A549 (cell line): ENCODE results near the gene GPR35.

ENCODE experiments used
- CBX2 ChIP-seq: fragments of 200-600 bp; sonication (generic); IDR thresholded peaks from 2 replicates; pipeline ENCODE4 v1.6.1; 2016; ENCODE audit warnings: low read depth, mild to moderate bottlenecking, borderline replicate concordance
- NFE2L2 ChIP-seq: fragments of 150-350 bp; conservative IDR thresholded peaks from 2 replicates; pipeline ENCODE4 v1.6.1; 2014; ENCODE audit warnings: low read length
- POLR2A ChIP-seq: IDR thresholded peaks from 2 replicates; pipeline ENCODE4 v1.6.1; 2012; ENCODE audit warnings: mild to moderate bottlenecking, low read length
- RCOR1 ChIP-seq: fragments of 150-350 bp; IDR thresholded peaks from 2 replicates; pipeline ENCODE4 v1.6.1; 2014; ENCODE audit warnings: antibody characterized with exemption, low read length, low read depth
- SMC3 ChIP-seq: fragments of >200 bp; sonication (Bioruptor Twin); formaldehyde crosslinking; IDR thresholded peaks from 3 replicates; pipeline ENCODE4 v1.6.1; 2018; ENCODE audit warnings: inconsistent platforms
- TF ChIP-seq, protein P1 (sequence below): fragments of >200 bp; sonication (Bioruptor Twin); formaldehyde crosslinking; IDR thresholded peaks from 3 replicates; pipeline ENCODE4 v1.5.1; 2016
- TF ChIP-seq, protein P2 (sequence below): fragments of 200-600 bp; sonication (generic); IDR thresholded peaks from 2 replicates; pipeline ENCODE4 v1.6.1; 2016; ENCODE audit warnings: antibody characterized with exemption, mild to moderate bottlenecking, moderate library complexity
- TF ChIP-seq, protein P3 (sequence below): IDR thresholded peaks from 2 replicates; pipeline ENCODE4 v1.6.1; 2012

DNA sequence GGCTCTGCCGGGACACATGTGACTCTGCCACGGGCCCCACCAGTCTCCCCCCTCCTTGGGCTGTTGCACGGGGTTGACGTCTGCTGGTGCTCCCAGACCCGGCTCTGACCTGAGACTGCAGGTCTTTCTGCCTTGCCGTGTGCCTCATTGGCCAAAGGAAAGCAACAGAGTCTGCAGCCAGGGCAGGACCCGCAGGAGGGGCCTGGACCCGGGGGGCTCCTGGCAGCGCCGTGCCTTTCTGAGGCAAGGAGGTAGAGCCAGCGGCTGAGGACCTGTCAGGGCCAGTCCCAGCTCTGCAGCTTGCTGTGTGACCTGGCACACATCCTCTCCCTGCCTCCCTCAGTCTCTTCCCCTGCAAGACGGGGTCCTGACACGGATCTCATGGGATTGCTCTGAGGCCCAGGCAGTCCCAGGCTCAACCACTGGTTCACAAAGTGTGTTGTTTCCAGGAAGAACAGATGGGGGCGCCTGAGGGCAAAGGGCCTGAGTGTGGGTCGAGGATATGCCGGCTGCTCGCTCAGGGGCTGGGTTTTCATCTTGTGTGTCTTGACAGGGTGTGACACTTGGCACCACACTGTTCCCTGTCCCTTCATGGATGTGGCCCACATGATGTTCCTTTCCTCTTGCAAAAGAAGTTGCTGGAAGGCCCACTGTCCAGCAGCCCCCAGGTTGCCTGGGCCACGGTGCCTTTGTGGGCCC lies 29.8 kb upstream of the GPR35 start:
- TF ChIP-seq, protein P1, sequence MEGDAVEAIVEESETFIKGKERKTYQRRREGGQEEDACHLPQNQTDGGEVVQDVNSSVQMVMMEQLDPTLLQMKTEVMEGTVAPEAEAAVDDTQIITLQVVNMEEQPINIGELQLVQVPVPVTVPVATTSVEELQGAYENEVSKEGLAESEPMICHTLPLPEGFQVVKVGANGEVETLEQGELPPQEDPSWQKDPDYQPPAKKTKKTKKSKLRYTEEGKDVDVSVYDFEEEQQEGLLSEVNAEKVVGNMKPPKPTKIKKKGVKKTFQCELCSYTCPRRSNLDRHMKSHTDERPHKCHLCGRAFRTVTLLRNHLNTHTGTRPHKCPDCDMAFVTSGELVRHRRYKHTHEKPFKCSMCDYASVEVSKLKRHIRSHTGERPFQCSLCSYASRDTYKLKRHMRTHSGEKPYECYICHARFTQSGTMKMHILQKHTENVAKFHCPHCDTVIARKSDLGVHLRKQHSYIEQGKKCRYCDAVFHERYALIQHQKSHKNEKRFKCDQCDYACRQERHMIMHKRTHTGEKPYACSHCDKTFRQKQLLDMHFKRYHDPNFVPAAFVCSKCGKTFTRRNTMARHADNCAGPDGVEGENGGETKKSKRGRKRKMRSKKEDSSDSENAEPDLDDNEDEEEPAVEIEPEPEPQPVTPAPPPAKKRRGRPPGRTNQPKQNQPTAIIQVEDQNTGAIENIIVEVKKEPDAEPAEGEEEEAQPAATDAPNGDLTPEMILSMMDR = no peak
- TF ChIP-seq POLR2A = no peak
- no peak for TF ChIP-seq SMC3
- TF ChIP-seq RCOR1 = no peak
- TF ChIP-seq NFE2L2 = no peak
- TF ChIP-seq, protein P2, sequence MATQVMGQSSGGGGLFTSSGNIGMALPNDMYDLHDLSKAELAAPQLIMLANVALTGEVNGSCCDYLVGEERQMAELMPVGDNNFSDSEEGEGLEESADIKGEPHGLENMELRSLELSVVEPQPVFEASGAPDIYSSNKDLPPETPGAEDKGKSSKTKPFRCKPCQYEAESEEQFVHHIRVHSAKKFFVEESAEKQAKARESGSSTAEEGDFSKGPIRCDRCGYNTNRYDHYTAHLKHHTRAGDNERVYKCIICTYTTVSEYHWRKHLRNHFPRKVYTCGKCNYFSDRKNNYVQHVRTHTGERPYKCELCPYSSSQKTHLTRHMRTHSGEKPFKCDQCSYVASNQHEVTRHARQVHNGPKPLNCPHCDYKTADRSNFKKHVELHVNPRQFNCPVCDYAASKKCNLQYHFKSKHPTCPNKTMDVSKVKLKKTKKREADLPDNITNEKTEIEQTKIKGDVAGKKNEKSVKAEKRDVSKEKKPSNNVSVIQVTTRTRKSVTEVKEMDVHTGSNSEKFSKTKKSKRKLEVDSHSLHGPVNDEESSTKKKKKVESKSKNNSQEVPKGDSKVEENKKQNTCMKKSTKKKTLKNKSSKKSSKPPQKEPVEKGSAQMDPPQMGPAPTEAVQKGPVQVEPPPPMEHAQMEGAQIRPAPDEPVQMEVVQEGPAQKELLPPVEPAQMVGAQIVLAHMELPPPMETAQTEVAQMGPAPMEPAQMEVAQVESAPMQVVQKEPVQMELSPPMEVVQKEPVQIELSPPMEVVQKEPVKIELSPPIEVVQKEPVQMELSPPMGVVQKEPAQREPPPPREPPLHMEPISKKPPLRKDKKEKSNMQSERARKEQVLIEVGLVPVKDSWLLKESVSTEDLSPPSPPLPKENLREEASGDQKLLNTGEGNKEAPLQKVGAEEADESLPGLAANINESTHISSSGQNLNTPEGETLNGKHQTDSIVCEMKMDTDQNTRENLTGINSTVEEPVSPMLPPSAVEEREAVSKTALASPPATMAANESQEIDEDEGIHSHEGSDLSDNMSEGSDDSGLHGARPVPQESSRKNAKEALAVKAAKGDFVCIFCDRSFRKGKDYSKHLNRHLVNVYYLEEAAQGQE = no peak
- TF ChIP-seq CBX2 = no peak
- TF ChIP-seq, protein P3, sequence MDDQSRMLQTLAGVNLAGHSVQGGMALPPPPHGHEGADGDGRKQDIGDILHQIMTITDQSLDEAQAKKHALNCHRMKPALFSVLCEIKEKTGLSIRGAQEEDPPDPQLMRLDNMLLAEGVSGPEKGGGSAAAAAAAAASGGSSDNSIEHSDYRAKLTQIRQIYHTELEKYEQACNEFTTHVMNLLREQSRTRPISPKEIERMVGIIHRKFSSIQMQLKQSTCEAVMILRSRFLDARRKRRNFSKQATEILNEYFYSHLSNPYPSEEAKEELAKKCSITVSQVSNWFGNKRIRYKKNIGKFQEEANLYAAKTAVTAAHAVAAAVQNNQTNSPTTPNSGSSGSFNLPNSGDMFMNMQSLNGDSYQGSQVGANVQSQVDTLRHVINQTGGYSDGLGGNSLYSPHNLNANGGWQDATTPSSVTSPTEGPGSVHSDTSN = no peak
